Stomach (tissue), 4 donors: ENCODE measurements around the gene FAM107B.
A peak's percentile ranks its signal among the peaks of the same experiment; 100 is the strongest.

Experiments
- CTCF ChIP-seq, 7 experiments: fragments of 450-650 bp in 4 of 7; fragments of 200-600 bp in 3 of 7; sonication (generic) in 3 of 7; IDR thresholded peaks; one replicate each; pipeline ENCODE4 v1.5.1; 2016 to 2019; ENCODE audit warnings: antibody characterized with exemption in 7 of 7, control low read depth in 2 of 7, mild to moderate bottlenecking in 1 of 7
- POLR2A ChIP-seq, 4 donors: fragments of 450-650 bp; IDR thresholded peaks; one replicate each; pipeline ENCODE4 v1.6.1; 2016; ENCODE audit warnings: antibody characterized with exemption in 4 of 4, control low read depth in 2 of 4, mild to moderate bottlenecking in 1 of 4, moderate library complexity in 1 of 4
- POLR2AphosphoS5 ChIP-seq, 3 donors: sonication (generic); formaldehyde crosslinking; IDR thresholded peaks; one replicate each; pipeline ENCODE4 v1.6.1; 2016; ENCODE audit warnings: antibody characterized with exemption in 3 of 3

DNA sequence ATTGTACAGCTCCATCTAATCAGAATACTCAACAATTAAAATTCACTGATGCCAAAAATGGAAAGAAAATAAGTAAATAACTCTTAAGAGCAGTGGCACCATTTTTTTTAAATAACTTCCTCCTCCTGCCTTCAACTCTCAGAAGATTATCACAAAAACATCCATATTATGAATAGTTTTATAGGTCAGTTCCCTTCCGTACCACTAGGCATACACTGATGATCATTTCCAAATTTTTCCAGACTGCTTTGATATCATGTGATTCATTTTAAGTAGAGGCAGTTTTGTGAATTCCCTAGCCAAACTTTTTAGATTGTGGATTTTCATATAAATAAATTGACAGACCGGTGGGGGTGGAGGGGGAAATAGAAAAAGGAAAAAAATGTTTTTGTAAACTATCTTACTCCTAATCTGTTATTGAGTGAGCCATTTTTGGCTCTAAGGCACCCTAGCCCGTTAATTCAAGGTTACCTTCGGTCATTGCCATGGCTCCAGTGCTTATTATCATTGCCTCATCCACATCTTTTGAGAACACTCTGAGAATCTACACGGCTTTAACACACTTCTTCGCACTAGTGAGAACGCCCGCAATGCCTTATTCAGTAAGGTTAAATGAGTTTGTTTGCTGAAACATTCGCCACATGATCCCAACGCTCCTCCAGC lies 1.0 kb downstream of the FAM107B start:
- TF ChIP-seq POLR2A (IDR thresholded peaks at IDR 0.05) (no peak), POLR2AphosphoS5 (IDR thresholded peaks at IDR 0.05) (peak in 2 of 3 donors; percentile 7 to 27), CTCF (IDR thresholded peaks at IDR 0.05) (no peak)
